ENCODE results near the gene ABHD5.

DNA sequence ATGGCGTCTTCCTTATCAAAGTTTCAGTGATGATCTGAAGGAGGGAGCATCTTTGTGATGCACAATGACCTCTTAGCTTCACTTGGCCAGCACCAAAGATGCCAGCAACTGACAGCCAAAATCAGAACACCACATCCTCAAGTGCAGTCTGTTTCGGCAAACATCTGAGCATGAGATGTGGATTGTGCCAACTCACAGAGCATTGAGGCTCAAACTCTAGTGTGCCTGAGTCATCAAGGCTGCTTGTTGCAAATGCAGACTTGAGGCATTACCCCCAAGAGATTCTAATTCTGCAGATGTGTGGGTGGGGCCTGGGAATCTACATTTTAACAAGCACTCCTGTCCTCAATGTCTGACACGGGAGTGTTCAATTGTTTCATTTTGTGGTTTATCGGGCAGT is 35.8 kb downstream of the ABHD5 start:
- TF ChIP-seq, protein P1, sequence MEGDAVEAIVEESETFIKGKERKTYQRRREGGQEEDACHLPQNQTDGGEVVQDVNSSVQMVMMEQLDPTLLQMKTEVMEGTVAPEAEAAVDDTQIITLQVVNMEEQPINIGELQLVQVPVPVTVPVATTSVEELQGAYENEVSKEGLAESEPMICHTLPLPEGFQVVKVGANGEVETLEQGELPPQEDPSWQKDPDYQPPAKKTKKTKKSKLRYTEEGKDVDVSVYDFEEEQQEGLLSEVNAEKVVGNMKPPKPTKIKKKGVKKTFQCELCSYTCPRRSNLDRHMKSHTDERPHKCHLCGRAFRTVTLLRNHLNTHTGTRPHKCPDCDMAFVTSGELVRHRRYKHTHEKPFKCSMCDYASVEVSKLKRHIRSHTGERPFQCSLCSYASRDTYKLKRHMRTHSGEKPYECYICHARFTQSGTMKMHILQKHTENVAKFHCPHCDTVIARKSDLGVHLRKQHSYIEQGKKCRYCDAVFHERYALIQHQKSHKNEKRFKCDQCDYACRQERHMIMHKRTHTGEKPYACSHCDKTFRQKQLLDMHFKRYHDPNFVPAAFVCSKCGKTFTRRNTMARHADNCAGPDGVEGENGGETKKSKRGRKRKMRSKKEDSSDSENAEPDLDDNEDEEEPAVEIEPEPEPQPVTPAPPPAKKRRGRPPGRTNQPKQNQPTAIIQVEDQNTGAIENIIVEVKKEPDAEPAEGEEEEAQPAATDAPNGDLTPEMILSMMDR (IDR thresholded peaks at IDR 0.05; ENCODE audit: low read length) = no peak
- no peak for TF ChIP-seq EZH2 (optimal IDR thresholded peaks at IDR 0.05; ENCODE audit: low read depth, low read length)

Data from MM.1S (cell line).